GF-D8 (cell line): ENCODE results near the gene VPS37C.
"Not testable (repeated sequence)": the region's sequence is repeated elsewhere in the genome, so short reads cannot be mapped to it uniquely, and the experiment has no call there.

ENCODE experiments used
- DNase-seq: peaks from one replicate; lab custom pipeline; 2025; lab: John Stamatoyannopoulos, UW

Gene VPS37C

GRCh38 chr11:61161190-61162091 lies at the start of gene VPS37C:
VPS37C (minus strand) TSS chr11:61161426; CDS start chr11:61138829, 22,597 bp downstream.
- DNase-seq, result peak; percentile 80

- not testable (repeated sequence) for DNase-seq
Measured at GRCh38 chr11:61210629-61211028, 49.4 kb upstream of the VPS37C start.

GRCh38 chr11:61207636-61208310 lies 46.5 kb upstream of the VPS37C start:
- DNase-seq, result not testable (repeated sequence)

- not testable (repeated sequence) for DNase-seq
Measured at GRCh38 chr11:61204502-61205059, 43.4 kb upstream of the VPS37C start.

- not testable (repeated sequence) for DNase-seq
Measured at GRCh38 chr11:61203873-61204272, 42.6 kb upstream of the VPS37C start.

GRCh38 chr11:61202950-61203746 lies 41.9 kb upstream of the VPS37C start, which contains the start of gene PGA3:
PGA3 (plus strand) TSS chr11:61203515; CDS start chr11:61203565, 50 bp downstream.
- not testable (repeated sequence) for DNase-seq

- DNase-seq, result no peak
Measured at GRCh38 chr11:61201476-61201875, 40.2 kb upstream of the VPS37C start.

- no peak for DNase-seq
Measured at GRCh38 chr11:61198948-61199523, 37.8 kb upstream of the VPS37C start.

GRCh38 chr11:61198361-61198760 lies 37.1 kb upstream of the VPS37C start:
- DNase-seq, result no peak

GRCh38 chr11:61195719-61196118 lies 34.5 kb upstream of the VPS37C start:
- no peak for DNase-seq

- DNase-seq, result no peak
Measured at GRCh38 chr11:61194981-61195695, 33.9 kb upstream of the VPS37C start.

- no peak for DNase-seq
Measured at GRCh38 chr11:61194169-61194671, 33.0 kb upstream of the VPS37C start.

GRCh38 chr11:61193596-61193995 lies 32.4 kb upstream of the VPS37C start:
- no peak for DNase-seq

GRCh38 chr11:61189933-61190332 lies 28.7 kb upstream of the VPS37C start:
- DNase-seq, result no peak

GRCh38 chr11:61187505-61188130 lies 26.4 kb upstream of the VPS37C start:
- peak; percentile 34 for DNase-seq

GRCh38 chr11:61186504-61186903 lies 25.3 kb upstream of the VPS37C start:
- DNase-seq, result no peak

GRCh38 chr11:61183645-61184044 lies 22.4 kb upstream of the VPS37C start:
- no peak for DNase-seq

GRCh38 chr11:61181489-61181888 lies 20.3 kb upstream of the VPS37C start:
- no peak for DNase-seq

GRCh38 chr11:61180205-61180604 lies 19.0 kb upstream of the VPS37C start:
- not testable (repeated sequence) for DNase-seq

- no peak for DNase-seq
Measured at GRCh38 chr11:61176446-61176845, 15.2 kb upstream of the VPS37C start.
